Measurements from ENCODE around the gene HADHA.

- TF ChIP-seq CTCF (IDR thresholded peaks at IDR 0.05; ENCODE audit: low read length) (no peak), EZH2phosphoT487 (IDR thresholded peaks at IDR 0.05; ENCODE audit: low read length) (no peak), EZH2 (optimal IDR thresholded peaks at IDR 0.05; ENCODE audit: low read depth, low read length) (no peak)
Observed at GRCh38 chr2:26230806-26231205, 13.6 kb downstream of the HADHA start.
